Measurements from ENCODE around the gene UGT1A10. TPM values are rescaled to one million over a fixed set of nuclear protein-coding genes. Genes with fewer than 3 reads are reported as not detected.

Gene UGT1A10
- total RNA-seq, 2 donors from 2014 or later = not detected

DNA sequence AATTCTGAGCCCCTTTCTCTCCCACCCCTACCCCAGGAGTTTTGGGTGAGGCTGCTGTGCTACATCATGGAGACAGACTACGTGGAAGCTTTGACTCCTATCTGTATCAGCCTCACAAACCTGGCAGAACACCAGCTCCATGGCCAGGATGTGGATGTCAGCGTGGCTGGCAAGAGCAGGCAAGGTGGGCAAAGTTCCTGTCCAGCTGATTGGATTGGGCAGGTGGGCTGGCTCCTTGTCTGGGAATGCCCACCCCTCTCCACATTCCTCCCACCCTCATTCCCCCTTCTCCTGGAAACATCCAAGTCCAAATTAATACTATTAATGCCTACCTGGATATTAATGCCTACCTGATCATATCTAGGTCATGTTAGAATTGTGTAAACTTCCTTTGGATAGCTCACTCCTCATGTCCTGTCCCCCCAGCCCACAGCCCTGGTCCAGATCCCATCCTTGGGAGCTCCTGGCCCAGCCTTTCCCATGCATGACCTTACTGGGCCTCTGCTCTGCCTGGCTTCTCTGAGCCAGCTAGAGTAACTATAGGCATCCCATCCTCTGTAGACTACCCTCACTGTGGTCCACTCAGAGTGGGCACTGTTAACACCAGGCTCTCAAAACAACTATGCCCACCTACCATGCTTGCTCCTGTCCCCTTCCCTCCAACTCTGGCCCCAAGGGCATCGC is 166.0 kb downstream of the UGT1A10 start:
- Mint-ChIP-seq H3K27ac (no peak overlapping the region), H3K4me3 (no peak overlapping the region), H3K4me1 (ENCODE audit: low read depth) (no peaks in the 10 kb centered on the region), H3K36me3 (ENCODE audit: insufficient read depth in 2 of 2) (no peaks in the 10 kb centered on the region), H3K9me3 (peaks cover 0 to 4% of the 10 kb centered on the region in 2 donors), H3K27me3 (ENCODE audit: low read depth) (peaks cover 17% of the 10 kb centered on the region)
- ATAC-seq (replicated peaks in 1 of 2) = no peak
- DNase-seq = no peak

DNA sequence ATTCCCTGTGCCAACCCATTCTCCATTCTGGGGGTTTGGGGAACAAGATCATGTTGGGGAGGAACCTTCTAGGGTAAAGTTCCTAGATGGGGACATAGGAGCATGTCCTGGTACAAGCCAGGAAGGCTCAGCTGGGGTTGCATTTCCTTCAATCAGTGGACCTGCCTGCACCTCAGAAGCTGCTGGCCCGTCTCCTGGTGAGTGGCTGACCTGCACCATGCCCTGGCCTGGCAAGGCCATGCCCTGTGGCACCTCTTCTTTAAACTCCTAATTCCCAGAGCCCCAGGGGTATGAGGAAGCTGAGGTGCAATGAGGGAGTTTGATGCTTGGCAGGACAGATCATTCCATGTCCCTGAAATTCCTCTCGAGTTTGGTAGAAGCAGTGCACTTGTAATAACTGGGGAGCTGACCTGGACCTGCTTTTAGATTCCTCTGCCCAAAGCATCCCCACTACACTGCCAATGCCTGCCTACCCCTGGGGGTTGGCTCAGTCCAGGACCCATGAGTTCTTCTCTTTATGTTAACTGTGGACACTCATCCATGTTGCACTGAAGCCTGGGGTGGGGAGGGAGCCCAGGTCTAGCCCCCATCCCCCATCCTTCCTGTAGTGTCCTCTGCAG is 167.2 kb downstream of the UGT1A10 start:
- H3K4me1 Mint-ChIP-seq (ENCODE audit: low read depth) = no peaks in the 10 kb centered on the region
- no peak overlapping the region for H3K4me3 Mint-ChIP-seq
- H3K27me3 Mint-ChIP-seq (ENCODE audit: low read depth) = peaks cover 17% of the 10 kb centered on the region
- H3K27ac Mint-ChIP-seq = no peak overlapping the region
- no peaks in the 10 kb centered on the region for H3K36me3 Mint-ChIP-seq (ENCODE audit: insufficient read depth in 2 of 2)
- ATAC-seq (replicated peaks in 1 of 2) (no peak), DNase-seq (no peak)
- peaks cover 0 to 4% of the 10 kb centered on the region in 2 donors for H3K9me3 Mint-ChIP-seq

DNA sequence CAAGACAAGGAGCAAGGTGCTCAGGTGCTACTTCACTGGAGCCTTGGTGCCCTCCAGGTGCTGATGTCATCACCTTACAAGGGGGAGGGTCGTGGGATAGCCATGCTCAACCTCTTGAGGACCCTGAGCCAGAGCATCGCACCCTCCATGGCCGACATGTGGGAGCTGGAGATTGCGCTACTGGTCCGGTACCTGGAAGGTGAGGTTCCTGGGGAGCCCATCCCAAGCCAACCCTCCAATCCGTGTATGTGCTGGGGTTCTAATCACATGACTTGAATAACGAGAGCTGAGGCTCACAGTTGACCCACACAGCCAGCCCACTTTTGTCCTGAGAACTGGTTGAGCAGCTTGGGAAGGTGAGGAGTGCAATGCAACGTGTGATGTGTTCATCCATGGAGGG is 167.7 kb downstream of the UGT1A10 start:
- no peak overlapping the region for H3K4me3 Mint-ChIP-seq
- H3K4me1 Mint-ChIP-seq (ENCODE audit: low read depth) = no peaks in the 10 kb centered on the region
- H3K36me3 Mint-ChIP-seq (ENCODE audit: insufficient read depth in 2 of 2) = no peaks in the 10 kb centered on the region
- peaks cover 0 to 4% of the 10 kb centered on the region in 2 donors for H3K9me3 Mint-ChIP-seq
- H3K27ac Mint-ChIP-seq = no peak overlapping the region
- ATAC-seq (replicated peaks in 1 of 2) (no peak), DNase-seq (no peak)
- peaks cover 17% of the 10 kb centered on the region for H3K27me3 Mint-ChIP-seq (ENCODE audit: low read depth)

DNA sequence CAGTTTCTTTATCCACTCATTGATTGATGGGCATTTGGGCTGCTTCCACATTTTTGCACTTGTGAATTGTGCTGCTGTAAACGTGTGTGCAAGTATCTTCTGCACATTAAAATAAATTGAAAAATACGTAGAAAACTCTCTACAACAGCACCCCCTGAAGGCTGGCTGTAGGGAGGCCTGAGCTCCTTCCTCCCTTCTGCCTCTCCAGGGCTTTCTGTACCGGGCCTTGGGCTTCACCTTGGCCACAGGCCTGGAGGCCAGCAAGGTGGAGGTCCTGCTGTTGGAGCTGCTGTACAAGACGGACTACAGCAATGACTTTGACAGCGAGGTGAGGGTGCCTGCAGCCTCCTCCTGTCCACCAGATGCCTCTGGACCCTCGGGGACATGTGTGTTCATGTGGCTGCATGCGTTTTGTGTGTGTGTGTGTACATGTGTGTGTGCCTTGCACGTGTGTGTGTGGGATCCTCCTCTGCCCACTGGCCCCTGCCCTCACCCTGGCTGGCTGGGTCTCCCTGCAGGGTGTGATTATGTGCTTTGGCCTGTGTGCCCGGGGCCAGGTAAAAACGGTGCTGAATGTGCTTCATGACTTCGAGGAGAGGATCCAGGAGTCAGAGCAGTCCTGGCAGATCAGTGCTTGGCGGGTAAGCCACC is 171.1 kb downstream of the UGT1A10 start:
- DNase-seq (no peak), ATAC-seq (replicated peaks in 1 of 2) (no peak)
- Mint-ChIP-seq H3K27ac (no peak overlapping the region), H3K4me3 (no peak overlapping the region), H3K27me3 (ENCODE audit: low read depth) (peaks cover 16% of the 10 kb centered on the region), H3K4me1 (ENCODE audit: low read depth) (no peaks in the 10 kb centered on the region), H3K36me3 (ENCODE audit: insufficient read depth in 2 of 2) (no peaks in the 10 kb centered on the region), H3K9me3 (no peaks in the 10 kb centered on the region)

DNA sequence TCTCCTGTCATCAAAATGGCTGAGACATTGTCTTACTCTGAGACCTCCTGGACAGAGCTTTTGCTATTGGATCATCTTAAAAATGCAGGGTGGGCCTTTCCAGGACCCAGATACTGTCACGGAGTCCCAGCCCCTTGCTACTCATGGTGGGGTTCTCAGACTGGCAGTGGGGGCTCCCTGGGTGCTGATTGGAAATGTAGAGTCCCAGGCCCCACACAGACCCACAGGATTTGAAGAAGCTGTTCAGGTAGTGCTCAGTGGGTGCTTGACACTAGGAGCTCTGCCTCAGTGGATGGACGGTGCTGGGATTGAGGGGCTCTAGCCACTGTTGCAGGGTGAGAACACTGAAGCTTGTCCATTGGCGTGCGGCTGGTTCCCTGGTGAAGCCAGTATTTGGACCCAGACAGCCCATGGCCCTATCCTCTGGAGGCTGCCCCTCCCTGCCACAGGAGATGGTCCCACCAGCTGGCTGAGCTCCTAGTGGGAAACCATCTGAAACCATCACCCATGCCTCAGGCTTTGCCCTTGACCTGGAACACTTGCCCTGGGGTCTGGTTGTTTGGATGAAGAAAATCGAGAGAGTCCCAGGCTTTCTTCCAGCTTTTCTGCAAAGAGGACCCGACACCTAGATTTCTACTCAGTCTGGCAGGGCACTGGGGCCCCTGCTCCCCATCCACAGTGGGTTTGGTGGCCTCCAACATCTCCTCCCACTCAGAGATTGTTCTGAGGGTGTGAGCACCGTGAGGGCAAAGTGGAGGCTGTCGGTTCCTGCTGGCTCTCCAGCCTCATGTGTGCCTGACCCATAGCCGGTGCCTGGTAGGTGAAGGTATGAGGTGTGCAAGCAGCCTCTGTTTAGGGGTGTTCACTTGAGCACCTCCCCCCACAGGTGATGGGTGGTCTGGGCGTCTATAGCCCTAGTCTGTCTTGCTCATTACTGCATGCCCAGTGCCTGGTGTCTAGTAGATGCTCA is 172.0 kb downstream of the UGT1A10 start:
- no peaks in the 10 kb centered on the region for H3K36me3 Mint-ChIP-seq (ENCODE audit: insufficient read depth in 2 of 2)
- H3K4me1 Mint-ChIP-seq (ENCODE audit: low read depth) = no peaks in the 10 kb centered on the region
- no peak overlapping the region for H3K27ac Mint-ChIP-seq
- no peak for DNase-seq
- no peaks in the 10 kb centered on the region for H3K9me3 Mint-ChIP-seq
- no peak overlapping the region for H3K4me3 Mint-ChIP-seq
- ATAC-seq (replicated peaks in 1 of 2) = no peak
- peaks cover 8% of the 10 kb centered on the region for H3K27me3 Mint-ChIP-seq (ENCODE audit: low read depth)

DNA sequence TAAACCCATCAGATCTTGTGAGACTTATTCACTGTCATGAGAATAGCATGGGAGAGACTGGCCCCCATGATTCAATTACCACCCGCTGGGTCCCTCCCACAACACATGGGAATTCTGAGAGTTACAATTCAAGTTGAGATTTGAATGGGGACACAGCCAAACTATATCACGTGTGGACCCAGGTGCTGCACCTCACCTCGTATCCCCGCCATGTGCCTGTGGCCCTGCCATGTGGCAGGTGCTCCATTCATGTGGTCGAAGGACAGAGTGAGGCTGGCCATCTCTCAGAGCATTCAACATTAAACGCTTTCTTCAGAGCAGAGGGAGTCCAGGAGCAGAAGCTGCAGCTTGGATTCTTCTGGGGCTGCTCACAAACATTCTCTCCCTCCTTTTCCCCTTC is 174.1 kb downstream of the UGT1A10 start:
- no peaks in the 10 kb centered on the region for H3K4me1 Mint-ChIP-seq (ENCODE audit: low read depth)
- peaks cover 4% of the 10 kb centered on the region for H3K27me3 Mint-ChIP-seq (ENCODE audit: low read depth)
- no peak for DNase-seq
- H3K36me3 Mint-ChIP-seq (ENCODE audit: insufficient read depth in 2 of 2) = no peaks in the 10 kb centered on the region
- no peaks in the 10 kb centered on the region for H3K9me3 Mint-ChIP-seq
- H3K27ac Mint-ChIP-seq = no peak overlapping the region
- ATAC-seq (replicated peaks in 1 of 2) = no peak
- no peak overlapping the region for H3K4me3 Mint-ChIP-seq

DNA sequence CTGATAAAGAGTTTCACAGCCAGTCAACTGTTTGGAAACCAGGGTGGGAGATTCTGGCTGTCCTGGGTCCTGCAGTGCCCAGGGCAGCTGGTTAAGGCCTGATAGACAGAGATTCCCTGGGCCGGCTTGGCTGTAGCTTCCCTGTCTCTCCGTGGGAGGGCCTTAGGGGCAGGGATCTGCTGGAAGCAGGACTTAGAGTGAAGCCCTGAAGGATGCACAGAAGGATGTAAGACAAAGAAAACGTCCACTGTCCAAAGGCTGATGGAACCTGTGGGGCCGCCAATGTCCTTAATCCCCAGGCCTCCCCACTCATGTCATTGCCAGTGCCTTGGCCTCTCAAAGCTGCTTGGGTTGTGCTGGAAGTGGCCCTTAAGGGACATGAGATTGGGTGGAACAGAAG is 174.8 kb downstream of the UGT1A10 start:
- no peaks in the 10 kb centered on the region for H3K4me1 Mint-ChIP-seq (ENCODE audit: low read depth)

DNA sequence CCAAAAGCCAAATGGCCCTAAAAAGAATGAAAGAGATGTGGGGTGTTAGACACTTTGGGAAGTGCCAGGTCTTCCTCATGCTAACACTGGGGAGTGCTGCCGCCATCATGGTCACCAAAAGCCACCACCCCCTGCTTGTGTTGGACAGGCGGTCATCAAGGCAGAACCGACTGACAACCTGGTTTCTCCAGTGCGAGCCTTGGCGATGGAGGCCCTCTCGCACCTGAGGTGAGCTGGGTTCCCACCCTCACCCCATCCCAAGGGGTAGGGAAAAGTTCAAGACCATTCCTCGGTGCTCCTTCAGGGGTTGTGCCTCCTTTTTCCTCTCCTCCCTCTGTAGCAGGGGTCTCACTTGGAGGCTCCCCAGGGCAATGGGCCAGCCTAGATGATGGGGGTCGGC is 175.5 kb downstream of the UGT1A10 start:
- ATAC-seq (replicated peaks in 1 of 2) (no peak), DNase-seq (no peak)
- Mint-ChIP-seq H3K9me3 (no peaks in the 10 kb centered on the region), H3K36me3 (ENCODE audit: insufficient read depth in 2 of 2) (no peaks in the 10 kb centered on the region), H3K4me3 (no peak overlapping the region), H3K27me3 (ENCODE audit: low read depth) (peaks cover 10% of the 10 kb centered on the region), H3K4me1 (ENCODE audit: low read depth) (no peaks in the 10 kb centered on the region), H3K27ac (no peak overlapping the region)

More for the DNA sequence above, 174.8 kb downstream of the UGT1A10 start:
- no peak overlapping the region for H3K4me3 Mint-ChIP-seq
- ATAC-seq (replicated peaks in 1 of 2) (no peak), DNase-seq (no peak)
- no peak overlapping the region for H3K27ac Mint-ChIP-seq
- H3K27me3 Mint-ChIP-seq (ENCODE audit: low read depth) = peaks cover 10% of the 10 kb centered on the region
- no peaks in the 10 kb centered on the region for H3K9me3 Mint-ChIP-seq
- no peaks in the 10 kb centered on the region for H3K36me3 Mint-ChIP-seq (ENCODE audit: insufficient read depth in 2 of 2)

DNA sequence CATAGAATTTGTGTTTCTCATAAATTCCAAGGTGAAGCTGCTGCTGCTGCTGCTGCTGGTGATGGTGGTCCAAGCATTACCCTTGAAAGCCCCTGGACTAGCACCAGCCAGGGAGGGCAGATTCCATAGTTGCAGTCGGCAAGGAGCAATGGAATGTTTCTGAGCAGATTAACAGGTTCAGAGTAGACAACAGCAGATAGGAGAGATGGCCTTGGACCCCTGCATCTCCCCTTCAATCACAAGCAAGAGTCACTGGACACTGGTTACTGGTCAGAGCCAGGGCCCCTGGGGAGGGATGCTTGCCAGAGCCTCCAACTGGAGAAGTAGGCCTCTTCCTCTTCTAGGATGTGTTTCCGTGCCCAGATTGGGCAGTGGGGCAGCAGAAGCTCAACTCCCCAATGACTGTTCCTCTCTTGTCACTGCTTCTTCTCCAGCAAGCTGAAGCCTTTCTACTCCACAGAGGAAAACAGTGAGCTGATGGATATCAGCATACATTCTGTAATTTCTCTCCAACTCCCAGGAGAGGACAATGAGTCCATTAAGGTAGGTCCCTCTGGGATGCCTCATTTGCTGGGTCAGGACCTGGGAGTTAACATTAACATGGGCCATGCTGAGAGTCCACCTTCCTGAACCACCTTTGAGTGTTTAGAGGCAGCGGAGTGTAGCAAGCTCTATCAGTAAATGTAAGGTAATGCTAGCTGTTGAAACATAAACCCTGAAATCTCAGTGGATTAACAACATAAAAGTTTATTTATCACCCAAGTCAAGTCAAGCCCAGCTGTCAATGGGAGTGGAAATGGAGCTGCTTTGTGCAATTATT is 177.2 kb downstream of the UGT1A10 start:
- no peak overlapping the region for H3K4me3 Mint-ChIP-seq
- H3K9me3 Mint-ChIP-seq = no peaks in the 10 kb centered on the region
- no peak overlapping the region for H3K27ac Mint-ChIP-seq
- H3K4me1 Mint-ChIP-seq (ENCODE audit: low read depth) = no peaks in the 10 kb centered on the region
- DNase-seq (no peak), ATAC-seq (replicated peaks in 1 of 2) (no peak)
- no peaks in the 10 kb centered on the region for H3K36me3 Mint-ChIP-seq (ENCODE audit: insufficient read depth in 2 of 2)
- peaks cover 10% of the 10 kb centered on the region for H3K27me3 Mint-ChIP-seq (ENCODE audit: low read depth)

DNA sequence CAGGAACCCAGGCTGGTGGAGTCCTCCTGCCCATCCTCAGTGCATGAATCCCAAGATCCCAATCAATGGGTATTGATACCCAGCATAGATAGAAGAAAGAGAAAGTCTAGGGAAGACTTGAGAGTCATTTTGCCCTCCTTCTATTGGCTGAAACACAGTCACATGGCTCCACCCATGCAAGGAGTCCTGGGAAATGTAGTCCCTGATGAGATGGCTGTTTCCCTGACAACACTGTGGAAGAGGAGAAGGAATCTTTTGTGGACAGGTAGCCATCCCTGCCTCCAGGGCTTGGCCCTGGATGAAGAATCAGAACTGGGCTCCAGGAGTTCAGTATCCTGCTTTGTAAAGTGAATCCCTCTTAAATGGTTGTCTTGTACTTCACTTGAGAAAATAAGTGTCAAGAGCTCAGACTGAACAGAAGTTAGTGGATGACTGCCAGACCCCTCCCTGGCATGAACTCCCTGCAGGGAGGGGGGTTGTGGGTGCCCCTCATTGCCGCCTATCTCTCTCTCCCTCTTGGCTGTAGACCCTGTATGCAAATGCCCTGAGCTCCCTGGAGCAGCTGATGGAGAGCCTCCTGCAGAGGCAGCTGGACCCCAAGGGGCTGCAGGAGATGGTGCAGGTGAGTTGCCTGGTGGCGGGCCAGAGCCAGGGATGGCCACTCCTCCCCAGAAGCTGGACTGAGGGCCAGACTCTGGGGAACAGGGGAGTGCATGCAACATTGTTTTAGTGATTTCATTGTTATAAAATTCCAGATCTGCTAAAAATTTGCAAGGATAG is 178.0 kb downstream of the UGT1A10 start:
- ATAC-seq (replicated peaks in 1 of 2) (no peak), DNase-seq (no peak)
- no peaks in the 10 kb centered on the region for H3K36me3 Mint-ChIP-seq (ENCODE audit: insufficient read depth in 2 of 2)
- peaks cover 10% of the 10 kb centered on the region for H3K27me3 Mint-ChIP-seq (ENCODE audit: low read depth)
- H3K4me1 Mint-ChIP-seq (ENCODE audit: low read depth) = no peaks in the 10 kb centered on the region
- H3K27ac Mint-ChIP-seq = no peak overlapping the region
- H3K9me3 Mint-ChIP-seq = no peaks in the 10 kb centered on the region
- no peak overlapping the region for H3K4me3 Mint-ChIP-seq

DNA sequence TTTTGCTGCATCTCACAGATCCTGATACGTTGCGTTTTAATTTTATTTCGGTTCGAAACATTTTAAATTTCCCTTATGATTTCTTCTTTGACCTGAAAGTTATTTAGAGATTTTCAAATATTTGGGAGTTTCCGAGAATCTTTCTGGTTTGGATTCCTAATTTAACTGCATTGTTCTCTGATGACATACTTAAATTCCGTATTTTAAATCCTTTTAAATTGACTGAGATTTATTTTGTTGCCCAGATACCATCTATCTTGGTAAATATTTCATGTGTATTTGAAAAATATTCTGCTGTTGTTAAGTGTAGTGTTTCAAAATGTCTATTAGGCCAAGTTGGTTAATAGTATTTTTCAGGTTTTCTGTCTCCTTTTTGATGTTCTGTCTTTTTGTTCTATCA is 179.6 kb downstream of the UGT1A10 start:
- H3K27ac Mint-ChIP-seq = no peak overlapping the region

DNA sequence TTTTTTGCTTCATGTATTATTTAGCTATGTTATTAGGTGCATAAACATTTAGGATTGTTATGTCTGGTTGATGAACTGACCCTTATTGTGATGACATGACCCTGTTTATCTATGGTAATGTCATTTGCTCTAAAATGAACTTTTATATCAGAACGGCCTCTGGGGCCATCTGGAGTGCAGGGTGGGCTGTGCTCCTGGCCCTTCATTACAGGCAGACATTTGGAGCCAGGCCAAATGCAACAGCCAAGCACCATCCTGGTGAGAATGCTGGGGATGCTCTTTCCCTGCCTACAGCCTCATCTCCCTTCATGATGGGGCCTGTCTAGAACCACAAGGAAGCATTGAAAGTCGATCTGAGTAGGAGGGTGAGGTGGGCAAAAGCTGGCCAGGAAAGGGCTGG is 180.1 kb downstream of the UGT1A10 start:
- Mint-ChIP-seq H3K9me3 (no peaks in the 10 kb centered on the region), H3K36me3 (ENCODE audit: insufficient read depth in 2 of 2) (no peaks in the 10 kb centered on the region), H3K27me3 (ENCODE audit: low read depth) (peaks cover 10% of the 10 kb centered on the region), H3K4me1 (ENCODE audit: low read depth) (no peaks in the 10 kb centered on the region), H3K27ac (no peak overlapping the region), H3K4me3 (no peak overlapping the region)
- DNase-seq (no peak), ATAC-seq (replicated peaks in 1 of 2) (no peak)

More for the DNA sequence above, 179.6 kb downstream of the UGT1A10 start:
- no peak for DNase-seq
- Mint-ChIP-seq H3K4me1 (ENCODE audit: low read depth) (no peaks in the 10 kb centered on the region), H3K9me3 (no peaks in the 10 kb centered on the region), H3K36me3 (ENCODE audit: insufficient read depth in 2 of 2) (no peaks in the 10 kb centered on the region), H3K4me3 (no peak overlapping the region), H3K27me3 (ENCODE audit: low read depth) (peaks cover 10% of the 10 kb centered on the region)
- ATAC-seq (replicated peaks in 1 of 2) = no peak

All from activated T-cell treated with anti-CD3 and anti-CD28 coated beads, Interleukin-2, amount 50 U/mL, for 72 hours (primary cell).